ENCODE measurements around the gene VPS18.

The VPS18 gene

GRCh38 chr15:40871749-40872617 lies 22.3 kb upstream of the VPS18 start:
- peak; percentile 51 to 57 for DNase-seq

- DNase-seq: no peak
Measured at GRCh38 chr15:40872791-40873693, 21.2 kb upstream of the VPS18 start.

DNA sequence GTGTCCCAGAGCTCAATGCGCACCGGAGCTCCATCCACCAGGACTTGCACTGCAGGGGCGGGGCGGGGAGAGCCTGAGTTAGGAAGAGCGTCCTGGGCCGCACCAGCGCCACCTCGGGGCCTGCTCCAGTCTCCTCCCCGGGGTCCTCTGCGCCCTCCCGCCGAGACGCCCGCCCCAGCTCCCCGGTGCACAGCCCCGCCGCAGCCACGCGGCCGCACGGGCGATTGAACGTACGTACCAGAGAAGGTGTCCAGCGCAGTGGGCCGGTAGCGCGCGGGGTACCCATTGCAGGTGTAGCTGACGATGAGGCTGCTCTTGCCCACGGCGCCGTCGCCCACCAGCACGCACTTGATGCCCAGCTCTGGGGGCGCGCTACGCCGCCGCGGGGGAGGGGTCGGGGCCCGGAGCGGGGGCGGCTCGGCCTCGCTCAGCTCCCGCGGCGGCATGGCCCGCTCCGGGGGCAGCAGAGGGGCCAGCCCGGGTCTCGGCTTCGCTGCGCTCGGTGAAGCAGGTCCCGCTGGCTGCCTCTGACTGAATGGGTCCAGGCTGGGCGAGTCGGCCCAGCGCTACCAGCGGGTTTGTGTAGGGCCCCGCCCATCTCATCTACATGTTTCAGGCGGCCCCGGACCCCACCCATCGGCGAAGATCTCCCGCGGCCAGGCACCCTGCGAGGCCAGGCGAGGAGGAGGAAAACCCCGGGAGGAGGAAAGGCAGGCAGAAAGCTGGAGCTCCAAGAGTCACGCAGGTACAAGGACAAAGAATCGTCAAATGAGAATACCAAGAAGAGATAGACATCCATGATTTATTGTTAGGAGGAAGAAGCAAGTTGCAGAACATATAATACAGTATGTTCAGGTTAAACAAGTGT lies 20.3 kb upstream of the VPS18 start, which contains the start of gene RHOV:
TSS of gene RHOV (minus strand) at position 541 of the 868 bp plus-strand sequence. CDS start at position 446, 95 bp downstream.
- DNase-seq: peak; percentile 44 to 52

DNA sequence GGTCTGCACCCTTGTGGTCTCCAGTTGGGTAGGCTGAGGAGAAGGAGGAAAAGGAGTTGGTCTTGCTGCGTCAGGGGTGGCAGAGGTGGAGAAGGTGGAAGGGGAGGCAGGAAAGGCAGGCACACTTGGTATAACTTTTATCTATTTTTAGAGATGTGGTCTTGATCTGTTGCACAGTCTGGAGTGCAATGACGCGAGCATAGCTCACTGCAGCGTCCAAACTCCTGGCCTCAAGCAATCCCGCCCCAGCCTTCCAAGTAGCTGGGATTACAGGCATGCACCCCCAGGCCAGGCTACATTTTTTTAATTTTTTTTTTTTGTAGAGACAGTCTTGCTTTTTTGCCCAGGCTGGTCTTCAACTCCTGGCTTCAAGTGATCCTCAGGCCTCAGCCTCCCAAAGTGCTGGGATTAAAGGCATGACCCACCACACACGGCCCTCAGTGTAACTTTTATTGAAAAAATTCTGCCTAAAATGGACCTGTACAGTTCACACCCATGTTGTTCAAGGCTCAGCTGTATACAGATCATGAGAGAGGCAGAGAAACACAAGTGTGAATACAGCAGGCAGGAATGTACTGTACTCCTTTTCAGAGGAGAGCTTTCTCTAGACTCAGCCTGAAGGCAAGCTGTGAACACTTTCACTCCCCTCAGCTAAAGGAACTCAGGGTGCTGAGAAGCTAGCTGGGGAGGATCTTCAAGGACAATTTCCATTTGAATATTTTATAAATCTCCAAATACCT lies 18.1 kb upstream of the VPS18 start:
- no peak for DNase-seq

DNA sequence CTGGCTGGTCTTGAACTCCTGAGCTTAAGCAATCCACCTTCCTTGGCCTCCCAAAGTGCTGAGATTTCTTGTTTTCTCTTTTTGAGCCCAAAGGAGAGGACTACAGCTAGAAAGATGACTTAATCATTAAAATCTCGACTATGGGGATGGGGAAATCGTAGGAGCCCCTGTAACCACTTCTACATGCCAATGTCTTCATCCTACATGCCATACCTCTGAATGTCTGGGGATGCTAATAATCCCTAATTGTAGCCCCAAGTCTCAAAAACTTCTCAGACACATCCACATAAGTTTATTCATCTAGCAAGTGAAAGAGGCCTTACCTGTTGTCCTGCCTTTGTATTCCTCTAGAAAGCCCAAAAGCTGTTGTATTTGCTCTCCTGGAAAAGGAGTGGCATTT lies 16.6 kb upstream of the VPS18 start:
- no peak for DNase-seq

- peak; percentile 25 to 28 for DNase-seq
Measured at GRCh38 chr15:40878785-40879184, 15.5 kb upstream of the VPS18 start.

GRCh38 chr15:40879609-40880008 lies 14.6 kb upstream of the VPS18 start:
- no peak for DNase-seq

GRCh38 chr15:40881351-40881750 lies 12.9 kb upstream of the VPS18 start:
- no peak for DNase-seq

GRCh38 chr15:40886586-40886985 lies 7.7 kb upstream of the VPS18 start:
- DNase-seq: no peak

GRCh38 chr15:40889112-40889511 lies 5.1 kb upstream of the VPS18 start:
- DNase-seq: no peak

DNA sequence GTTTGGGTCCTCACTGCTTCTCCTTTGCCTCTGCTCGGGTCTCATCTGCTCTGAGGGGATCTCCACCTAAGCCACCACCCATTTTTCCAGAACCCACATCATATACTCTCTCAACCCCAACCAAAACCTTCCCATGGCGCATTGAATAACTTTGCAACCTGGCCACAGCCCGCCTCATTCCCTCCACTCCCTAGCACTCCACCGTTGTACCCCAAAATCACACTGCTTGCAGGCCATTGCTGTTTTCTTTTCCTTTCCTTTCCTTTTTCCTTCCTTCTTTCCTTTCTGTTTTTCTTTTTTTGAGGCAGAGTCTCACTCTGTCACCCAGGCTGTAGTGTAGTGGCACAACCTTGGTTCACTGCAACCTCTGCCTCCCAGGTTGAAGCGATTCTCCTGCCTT lies 3.1 kb upstream of the VPS18 start:
- no peak for DNase-seq

GRCh38 chr15:40891810-40892446 lies 2.3 kb upstream of the VPS18 start:
- no peak for DNase-seq

DNA sequence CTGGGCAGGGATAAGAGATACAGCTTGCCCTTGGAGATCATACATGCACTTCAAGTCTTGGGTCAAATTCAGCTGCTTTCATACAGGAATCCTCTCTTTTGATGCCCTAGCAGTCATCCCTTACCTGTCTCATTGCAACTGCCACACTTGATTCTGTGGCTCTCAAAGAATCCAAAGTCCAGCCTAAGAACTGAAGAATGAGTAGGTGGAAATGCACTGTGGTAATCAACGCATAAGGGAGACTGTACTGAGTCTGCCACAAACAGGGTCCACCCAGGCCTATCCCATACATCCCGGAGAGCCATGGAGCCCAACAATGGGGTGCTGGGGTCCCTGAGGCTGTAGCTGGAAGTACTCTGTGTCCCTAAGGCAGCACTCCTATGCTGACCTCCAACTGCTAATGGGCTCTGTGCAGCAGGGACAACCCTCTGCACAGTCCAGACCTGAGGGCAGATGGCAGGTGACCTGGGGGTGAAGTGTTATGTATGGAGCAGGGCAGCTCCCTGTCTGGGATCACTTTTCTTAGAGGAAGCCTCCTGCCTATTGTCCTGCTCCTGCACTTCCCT lies 1.7 kb upstream of the VPS18 start:
- no peak for DNase-seq

- no peak for DNase-seq
Measured at GRCh38 chr15:40893019-40893670, 1.1 kb upstream of the VPS18 start.

- DNase-seq: peak; percentile 50 to 53
Measured at GRCh38 chr15:40894681-40895448, 615 bp downstream of the VPS18 start.

- DNase-seq: no peak
Measured at GRCh38 chr15:40899536-40900207, 5.4 kb downstream of the VPS18 start.

DNA sequence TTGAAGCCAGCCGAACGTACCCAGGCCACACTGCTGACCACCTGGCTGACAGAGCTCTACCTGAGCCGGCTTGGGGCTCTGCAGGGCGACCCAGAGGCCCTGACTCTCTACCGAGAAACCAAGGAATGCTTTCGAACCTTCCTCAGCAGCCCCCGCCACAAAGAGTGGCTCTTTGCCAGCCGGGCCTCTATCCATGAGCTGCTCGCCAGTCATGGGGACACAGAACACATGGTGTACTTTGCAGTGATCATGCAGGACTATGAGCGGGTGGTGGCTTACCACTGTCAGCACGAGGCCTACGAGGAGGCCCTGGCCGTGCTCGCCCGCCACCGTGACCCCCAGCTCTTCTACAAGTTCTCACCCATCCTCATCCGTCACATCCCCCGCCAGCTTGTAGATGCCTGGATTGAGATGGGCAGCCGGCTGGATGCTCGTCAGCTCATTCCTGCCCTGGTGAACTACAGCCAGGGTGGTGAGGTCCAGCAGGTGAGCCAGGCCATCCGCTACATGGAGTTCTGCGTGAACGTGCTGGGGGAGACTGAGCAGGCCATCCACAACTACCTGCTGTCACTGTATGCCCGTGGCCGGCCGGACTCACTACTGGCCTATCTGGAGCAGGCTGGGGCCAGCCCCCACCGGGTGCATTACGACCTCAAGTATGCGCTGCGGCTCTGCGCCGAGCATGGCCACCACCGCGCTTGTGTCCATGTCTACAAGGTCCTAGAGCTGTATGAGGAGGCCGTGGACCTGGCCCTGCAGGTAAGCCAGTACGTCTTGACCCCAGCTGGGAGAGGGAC lies 6.2 kb downstream of the VPS18 start:
- DNase-seq: no peak

DNA sequence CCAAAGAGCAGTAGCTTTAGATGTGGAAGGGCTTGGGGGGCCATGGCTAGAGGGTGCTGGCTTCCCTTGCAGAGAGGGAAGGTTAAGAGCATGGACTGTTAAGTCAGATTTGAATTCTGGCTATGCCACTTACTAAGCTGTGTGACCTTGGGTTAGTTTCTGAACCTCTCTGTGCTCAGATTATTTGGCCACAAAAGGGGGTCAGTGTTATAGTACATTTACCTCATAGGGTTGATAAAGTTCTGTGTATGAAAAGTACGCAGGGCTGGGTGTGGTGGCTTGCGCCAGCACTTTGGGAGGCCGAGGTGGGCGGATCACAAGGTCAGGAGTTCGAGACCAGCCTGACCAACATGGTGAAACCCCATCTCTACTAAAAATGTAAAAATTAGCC lies 6.8 kb downstream of the VPS18 start:
- DNase-seq: no peak
